ENCODE results near the gene CCDC89. TPM values are rescaled to one million over a fixed set of nuclear protein-coding genes. Genes with fewer than 3 reads are reported as not detected.

CCDC89 gene
- total RNA-seq, 1 experiment from 2014 or later: not detected

GRCh38 chr11:85663753-85664614 lies 22.0 kb downstream of the CCDC89 start:
- Mint-ChIP-seq H3K4me3 (ENCODE audit: unreplicated experiment) (peak overlapping the region; percentile 95), H3K27me3 (ENCODE audit: insufficient read depth, unreplicated experiment) (no peaks in the 10 kb centered on the region), H3K27ac (ENCODE audit: low read depth, unreplicated experiment) (peak overlapping the region; percentile 95), H3K4me1 (ENCODE audit: insufficient read depth, unreplicated experiment) (peaks cover 33% of the 10 kb centered on the region), H3K9me3 (ENCODE audit: unreplicated experiment) (no peaks in the 10 kb centered on the region), H3K36me3 (ENCODE audit: insufficient read depth, unreplicated experiment) (peaks cover 59% of the 10 kb centered on the region)
- DNase-seq (ENCODE audit: unreplicated experiment): peak; percentile 57
- intact Hi-C loops (cut with micrococcal nuclease): loop anchor here (1.0 to 2.0 kb wide), 2 partner anchors 35 to 69 kb away; partner anchors contain the start of gene TMEM126B
- ChIA-PET POLR2A (interaction anchor here (0.6 to 10.2 kb wide), 14 partner anchors 13 to 966 kb away, joined by 3 to 254 read pairs (median 4); partner anchors contain the start of genes DLG2, HIKESHI, TMEM126A and TMEM126B), CTCF (interaction anchor here (0.5 to 1.7 kb wide), 5 partner anchors 15 to 554 kb away, joined by 3 to 5 read pairs (median 3); partner anchors contain the start of gene TMEM126A)
- TF ChIP-seq CTCF (IDR thresholded peaks at IDR 0.05; ENCODE audit: unreplicated experiment): peak; percentile 35
- no TSS peak for BruUV-seq (replicated peaks)

- Mint-ChIP-seq H3K9me3 (ENCODE audit: unreplicated experiment) (no peaks in the 10 kb centered on the region), H3K36me3 (ENCODE audit: insufficient read depth, unreplicated experiment) (peaks cover 66% of the 10 kb centered on the region), H3K4me1 (ENCODE audit: insufficient read depth, unreplicated experiment) (peaks cover 33% of the 10 kb centered on the region), H3K27ac (ENCODE audit: low read depth, unreplicated experiment) (peak overlapping the region; percentile 95), H3K27me3 (ENCODE audit: insufficient read depth, unreplicated experiment) (no peaks in the 10 kb centered on the region), H3K4me3 (ENCODE audit: unreplicated experiment) (peak overlapping the region; percentile 95)
- TF ChIP-seq CTCF (IDR thresholded peaks at IDR 0.05; ENCODE audit: unreplicated experiment): no peak
- intact Hi-C loops (cut with micrococcal nuclease): no loop called here
- no peak for DNase-seq (ENCODE audit: unreplicated experiment)
- CTCF ChIA-PET: interaction anchor here (0.5 to 1.0 kb wide), 2 partner anchors 14 to 555 kb away, joined by 3 to 5 read pairs; no protein-coding TSS in a partner anchor
- TSS peak; percentile 29 for BruUV-seq (replicated peaks)
- POLR2A ChIA-PET: interaction anchor here (0.6 to 10.2 kb wide), 10 partner anchors 13 to 965 kb away, joined by 3 to 254 read pairs (median 4); partner anchors contain the start of genes DLG2, HIKESHI, TMEM126A and TMEM126B
Measured at GRCh38 chr11:85663080-85663752, 22.8 kb downstream of the CCDC89 start.

GRCh38 chr11:85661972-85662664 lies 23.9 kb downstream of the CCDC89 start:
- Mint-ChIP-seq H3K27me3 (ENCODE audit: insufficient read depth, unreplicated experiment) (no peaks in the 10 kb centered on the region), H3K36me3 (ENCODE audit: insufficient read depth, unreplicated experiment) (peaks cover 77% of the 10 kb centered on the region), H3K27ac (ENCODE audit: low read depth, unreplicated experiment) (no peak overlapping the region), H3K9me3 (ENCODE audit: unreplicated experiment) (no peaks in the 10 kb centered on the region), H3K4me3 (ENCODE audit: unreplicated experiment) (peak overlapping the region; percentile 95), H3K4me1 (ENCODE audit: insufficient read depth, unreplicated experiment) (peaks cover 33% of the 10 kb centered on the region)
- no TSS peak for BruUV-seq (replicated peaks)
- CTCF ChIA-PET: no interaction called here
- intact Hi-C loops (cut with micrococcal nuclease): no loop called here
- DNase-seq (ENCODE audit: unreplicated experiment): no peak
- no peak for TF ChIP-seq CTCF (IDR thresholded peaks at IDR 0.05; ENCODE audit: unreplicated experiment)
- POLR2A ChIA-PET: interaction anchor here (1.0 to 10.2 kb wide), 3 partner anchors 12 to 584 kb away, joined by 5 to 254 read pairs (median 42); partner anchors contain the start of genes DLG2, TMEM126A and TMEM126B

Data from MCF 10A (cell line).